ENCODE measurements around the gene PCNX1.

GRCh38 chr14:70976591-70976990 is 69.3 kb downstream of the PCNX1 start:
- TF ChIP-seq, protein P1, sequence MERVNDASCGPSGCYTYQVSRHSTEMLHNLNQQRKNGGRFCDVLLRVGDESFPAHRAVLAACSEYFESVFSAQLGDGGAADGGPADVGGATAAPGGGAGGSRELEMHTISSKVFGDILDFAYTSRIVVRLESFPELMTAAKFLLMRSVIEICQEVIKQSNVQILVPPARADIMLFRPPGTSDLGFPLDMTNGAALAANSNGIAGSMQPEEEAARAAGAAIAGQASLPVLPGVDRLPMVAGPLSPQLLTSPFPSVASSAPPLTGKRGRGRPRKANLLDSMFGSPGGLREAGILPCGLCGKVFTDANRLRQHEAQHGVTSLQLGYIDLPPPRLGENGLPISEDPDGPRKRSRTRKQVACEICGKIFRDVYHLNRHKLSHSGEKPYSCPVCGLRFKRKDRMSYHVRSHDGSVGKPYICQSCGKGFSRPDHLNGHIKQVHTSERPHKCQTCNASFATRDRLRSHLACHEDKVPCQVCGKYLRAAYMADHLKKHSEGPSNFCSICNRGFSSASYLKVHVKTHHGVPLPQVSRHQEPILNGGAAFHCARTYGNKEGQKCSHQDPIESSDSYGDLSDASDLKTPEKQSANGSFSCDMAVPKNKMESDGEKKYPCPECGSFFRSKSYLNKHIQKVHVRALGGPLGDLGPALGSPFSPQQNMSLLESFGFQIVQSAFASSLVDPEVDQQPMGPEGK (CRISPR knock-in tag; IDR thresholded peaks at IDR 0.05; ENCODE audit: borderline replicate concordance): no peak
- TF ChIP-seq GLIS3 (CRISPR knock-in tag; IDR thresholded peaks at IDR 0.05) (no peak), CSDC2 (CRISPR knock-in tag; IDR thresholded peaks at IDR 0.05) (no peak), ZNF565 (CRISPR knock-in tag; conservative IDR thresholded peaks at IDR 0.05; ENCODE audit: low read depth) (no peak), ARNTL (CRISPR knock-in tag; IDR thresholded peaks at IDR 0.05; ENCODE audit: borderline replicate concordance, low read depth) (no peak), TSHZ2 (CRISPR knock-in tag; IDR thresholded peaks at IDR 0.05) (no peak), RARB (CRISPR knock-in tag; IDR thresholded peaks at IDR 0.05) (no peak), ZFP30 (CRISPR knock-in tag; IDR thresholded peaks at IDR 0.05) (no peak), TOX (CRISPR knock-in tag; IDR thresholded peaks at IDR 0.05; ENCODE audit: borderline replicate concordance) (no peak), OSR1 (CRISPR knock-in tag; IDR thresholded peaks at IDR 0.05) (no peak)
- TF ChIP-seq, protein P2, sequence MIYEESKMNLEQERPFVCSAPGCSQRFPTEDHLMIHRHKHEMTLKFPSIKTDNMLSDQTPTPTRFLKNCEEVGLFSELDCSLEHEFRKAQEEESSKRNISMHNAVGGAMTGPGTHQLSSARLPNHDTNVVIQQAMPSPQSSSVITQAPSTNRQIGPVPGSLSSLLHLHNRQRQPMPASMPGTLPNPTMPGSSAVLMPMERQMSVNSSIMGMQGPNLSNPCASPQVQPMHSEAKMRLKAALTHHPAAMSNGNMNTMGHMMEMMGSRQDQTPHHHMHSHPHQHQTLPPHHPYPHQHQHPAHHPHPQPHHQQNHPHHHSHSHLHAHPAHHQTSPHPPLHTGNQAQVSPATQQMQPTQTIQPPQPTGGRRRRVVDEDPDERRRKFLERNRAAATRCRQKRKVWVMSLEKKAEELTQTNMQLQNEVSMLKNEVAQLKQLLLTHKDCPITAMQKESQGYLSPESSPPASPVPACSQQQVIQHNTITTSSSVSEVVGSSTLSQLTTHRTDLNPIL (CRISPR knock-in tag; IDR thresholded peaks at IDR 0.05; ENCODE audit: low read depth): no peak

Data from SK-N-SH treated with all-trans-retinoic acid at 6 μM for 48 hours (cell line).